MM.1S (cell line): ENCODE data around the gene MMUT.
A peak's percentile ranks its signal among the peaks of the same experiment; 100 is the strongest.

ENCODE experiments used
- CTCF ChIP-seq: fragments of 300-600 bp; sonication (generic); IDR thresholded peaks from 2 replicates; pipeline ENCODE4 v1.5.1; 2016; ENCODE audit warnings: antibody characterized with exemption, low read length, mixed read lengths
- EZH2 ChIP-seq: fragments of 300-600 bp; sonication (generic); optimal IDR thresholded peaks from 2 replicates; pipeline ENCODE3; 2017; ENCODE audit warnings: low read depth, mild to moderate bottlenecking, antibody characterized with exemption, low read length, mixed read lengths

- 0 out of 2 replicates have a peak, but pooled peaks have one; percentile 6 for TF ChIP-seq CTCF
- TF ChIP-seq EZH2: no peak
Observed at GRCh38 chr6:49423817-49424216, 39.2 kb downstream of the MMUT start.
